Effector memory CD8-positive, alpha-beta T cell (primary cell): ENCODE data around the gene KCNMA1.

Experiments
- ATAC-seq: fragments of 150-1000 bp; cut with Tn5 transposase; replicated peaks from 2 replicates; pipeline ENCODE4 v1.10.0; 2021; ENCODE audit warnings: mild to moderate bottlenecking, moderate library complexity
- DNase-seq, 3 experiments: peaks; one replicate each; pipeline ENCODE4 v3.0.0; 2021
- H3K27ac Mint-ChIP-seq, 2 donors: one replicate each; pipeline ENCODE4 v1.8.0; 2022; ENCODE audit warnings: mild to moderate bottlenecking in 2 of 2, mixed read lengths in 2 of 2, moderate library complexity in 2 of 2
- H3K27me3 Mint-ChIP-seq, 2 donors: one replicate each; pipeline ENCODE4 v1.8.0; 2022; ENCODE audit warnings: mixed read lengths in 2 of 2
- H3K36me3 Mint-ChIP-seq: one replicate; pipeline ENCODE4 v1.8.0; 2022; ENCODE audit warnings: mild to moderate bottlenecking, moderate library complexity, mixed read lengths; ENCODE audit not compliant: insufficient read depth
- H3K4me1 Mint-ChIP-seq, 2 donors: one replicate each; pipeline ENCODE4 v1.8.0; 2022; ENCODE audit warnings: low read depth in 2 of 2, mixed read lengths in 2 of 2
- H3K4me3 Mint-ChIP-seq, 2 donors: one replicate each; pipeline ENCODE4 v1.8.0; 2022; ENCODE audit warnings: mild to moderate bottlenecking in 2 of 2, mixed read lengths in 2 of 2, moderate library complexity in 2 of 2
- H3K9me3 Mint-ChIP-seq, 2 donors: one replicate each; pipeline ENCODE4 v1.8.0; 2022; ENCODE audit warnings: mixed read lengths in 2 of 2

KCNMA1 gene

DNA sequence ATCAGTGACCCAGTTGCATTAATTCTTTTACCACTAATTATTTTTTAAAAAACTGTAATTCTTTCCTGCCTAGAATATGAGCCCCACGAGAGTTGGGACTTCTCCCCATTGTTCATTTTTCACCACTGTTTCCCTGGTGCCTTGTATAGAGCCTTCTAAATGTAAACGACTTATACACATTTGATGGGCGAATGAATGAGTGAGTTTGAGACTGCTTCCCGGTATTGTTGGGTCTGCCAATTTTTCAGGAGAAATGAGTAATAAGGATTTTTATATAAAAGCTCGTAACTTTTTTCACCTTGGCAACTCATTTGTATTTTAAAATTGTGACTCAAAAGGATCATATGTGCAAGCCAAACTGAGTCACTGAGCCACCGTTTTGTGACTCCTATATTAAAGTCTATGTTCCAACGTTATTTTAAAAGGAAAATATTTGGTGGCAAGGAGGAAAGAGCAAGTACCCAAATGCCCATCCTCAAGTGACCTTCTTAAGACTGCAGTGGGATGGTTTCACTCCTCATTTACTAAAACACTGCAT, 621.3 kb downstream of the KCNMA1 start:
- ATAC-seq (no peak), DNase-seq (no peak)
- Mint-ChIP-seq H3K4me3 (no peak overlapping the region), H3K27me3 (peaks cover 8 to 16% of the 10 kb centered on the region in 2 donors), H3K9me3 (no peaks in the 10 kb centered on the region), H3K27ac (no peak overlapping the region), H3K4me1 (no peaks in the 10 kb centered on the region), H3K36me3 (no peaks in the 10 kb centered on the region)

DNA sequence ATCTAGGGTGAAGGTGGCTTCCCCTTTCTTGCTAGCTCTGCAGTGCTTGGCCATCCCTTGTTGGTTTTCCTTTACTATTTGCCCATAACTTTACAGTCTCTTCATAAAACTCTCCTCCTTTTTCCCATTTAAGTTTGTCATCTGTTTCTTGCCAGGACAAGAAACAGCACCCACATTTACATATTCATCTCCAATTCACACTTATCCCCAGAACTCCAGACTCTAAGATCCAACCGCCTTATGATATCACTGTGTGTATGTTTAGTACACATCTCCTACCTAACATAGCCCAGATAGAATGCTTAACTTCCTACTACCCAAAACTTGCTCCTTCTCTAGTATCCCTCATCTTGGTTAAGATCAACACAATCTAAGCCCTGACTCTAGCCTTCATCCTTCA, 622.2 kb downstream of the KCNMA1 start:
- Mint-ChIP-seq H3K27ac (no peak overlapping the region), H3K4me3 (no peak overlapping the region), H3K4me1 (no peaks in the 10 kb centered on the region), H3K36me3 (no peaks in the 10 kb centered on the region), H3K9me3 (no peaks in the 10 kb centered on the region), H3K27me3 (peaks cover 8 to 16% of the 10 kb centered on the region in 2 donors)
- DNase-seq (no peak), ATAC-seq (no peak)

DNA sequence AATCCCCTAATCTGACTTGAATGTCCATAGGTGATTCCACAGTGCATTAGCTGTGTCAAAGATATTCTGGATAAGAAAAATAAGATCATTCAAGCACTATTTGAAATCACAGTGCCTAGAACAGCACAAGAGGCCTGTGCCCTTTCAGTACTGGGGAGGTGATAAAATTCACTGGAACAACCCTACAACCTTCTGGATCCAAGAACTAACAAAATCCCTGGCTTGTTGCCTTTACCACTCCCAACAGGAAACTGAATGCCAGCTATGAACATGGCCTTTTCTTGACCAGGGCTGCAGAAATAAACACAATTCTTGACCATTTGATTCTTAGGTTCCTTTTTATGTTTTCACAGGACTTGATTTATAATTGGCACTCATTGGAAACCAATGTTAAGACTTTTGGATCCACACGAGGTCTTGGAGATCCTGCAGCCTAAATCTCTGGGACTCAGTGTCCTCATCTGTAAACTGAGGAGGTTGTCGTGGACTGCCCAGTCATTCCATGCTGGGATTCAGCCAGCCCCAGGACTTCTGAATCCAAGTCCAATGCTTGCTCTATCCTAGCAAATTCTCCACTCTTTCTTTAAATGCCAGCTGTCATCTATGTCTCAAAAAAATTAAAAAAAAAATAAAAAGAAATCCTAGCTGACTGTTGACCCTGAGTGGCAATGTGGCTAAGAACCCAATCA, 624.7 kb downstream of the KCNMA1 start:
- Mint-ChIP-seq H3K9me3 (no peaks in the 10 kb centered on the region), H3K27me3 (peaks cover 8 to 16% of the 10 kb centered on the region in 2 donors), H3K36me3 (no peaks in the 10 kb centered on the region), H3K27ac (no peak overlapping the region), H3K4me3 (no peak overlapping the region), H3K4me1 (no peaks in the 10 kb centered on the region)
- no peak for DNase-seq
- ATAC-seq = no peak

DNA sequence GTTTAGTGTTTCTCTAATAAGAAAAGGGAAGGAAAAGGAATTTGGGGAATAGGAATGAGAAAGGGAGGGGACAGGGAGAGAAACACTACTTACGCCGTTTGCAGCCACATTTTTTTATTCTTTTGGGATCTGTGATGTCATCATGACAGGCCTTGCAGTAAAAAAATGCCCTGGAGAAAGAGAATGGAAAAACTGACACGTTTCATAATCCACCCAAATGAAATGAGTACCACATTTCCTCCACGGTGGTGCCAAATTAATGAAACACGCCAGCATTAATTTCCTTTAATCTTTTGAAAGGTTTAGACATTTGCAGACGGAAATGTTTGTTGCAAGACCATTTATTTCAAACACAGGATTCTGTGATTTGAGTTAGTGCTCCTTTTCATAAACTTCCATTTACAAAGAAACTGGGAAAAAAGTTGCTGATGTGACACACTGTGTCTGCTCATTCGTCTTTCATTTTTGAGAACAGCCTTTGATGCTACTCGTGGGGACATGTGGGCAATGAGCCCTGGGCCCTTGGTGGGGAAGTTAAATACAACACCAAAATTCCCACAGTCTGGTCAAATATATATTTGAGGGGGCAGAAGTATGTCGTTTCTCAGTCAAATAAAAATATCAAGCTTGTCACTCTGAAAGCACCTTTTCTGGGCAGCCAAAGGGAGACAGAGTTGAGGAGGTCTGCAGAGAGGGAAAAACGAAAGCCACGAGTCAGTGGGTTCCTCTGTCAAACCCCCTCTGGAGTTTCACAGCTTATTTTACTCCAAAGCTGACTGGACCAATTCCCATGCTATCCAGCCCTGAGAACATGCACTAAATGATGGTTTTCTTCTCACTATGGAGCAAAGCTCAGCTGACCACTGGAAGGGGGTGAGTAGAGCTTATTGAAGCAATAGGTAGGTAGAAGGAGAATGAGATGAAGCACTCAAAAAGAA, 625.5 kb downstream of the KCNMA1 start:
- DNase-seq (no peak), ATAC-seq (no peak)
- no peak overlapping the region for H3K4me3 Mint-ChIP-seq
- H3K27ac Mint-ChIP-seq = no peak overlapping the region
- peaks cover 8 to 16% of the 10 kb centered on the region in 2 donors for H3K27me3 Mint-ChIP-seq
- H3K4me1 Mint-ChIP-seq = no peaks in the 10 kb centered on the region
- H3K9me3 Mint-ChIP-seq = no peaks in the 10 kb centered on the region
- no peaks in the 10 kb centered on the region for H3K36me3 Mint-ChIP-seq

DNA sequence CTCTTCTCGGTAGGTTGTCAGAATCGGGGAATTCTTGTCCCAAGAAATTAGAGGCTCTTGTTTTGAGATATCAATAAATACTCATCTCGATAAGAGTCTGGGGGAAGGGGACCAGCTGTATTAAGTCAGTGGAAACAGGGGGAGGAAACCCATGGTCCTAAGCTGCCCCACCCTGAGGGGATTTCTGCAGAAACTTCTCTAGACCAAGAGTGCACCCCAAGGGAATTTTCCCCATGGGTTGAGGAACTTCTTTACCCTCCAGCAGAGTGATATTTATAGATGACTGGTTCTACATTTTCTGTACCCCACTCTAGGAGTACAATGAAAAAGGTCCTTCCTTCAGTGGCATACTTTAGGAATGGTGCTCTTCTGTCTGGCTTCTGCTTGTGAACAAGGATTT, 627.2 kb downstream of the KCNMA1 start:
- ATAC-seq (no peak), DNase-seq (no peak)
- Mint-ChIP-seq H3K9me3 (no peaks in the 10 kb centered on the region), H3K4me3 (no peak overlapping the region), H3K4me1 (no peaks in the 10 kb centered on the region), H3K27me3 (peaks cover 8% of the 10 kb centered on the region in 2 donors), H3K36me3 (no peaks in the 10 kb centered on the region), H3K27ac (no peak overlapping the region)

DNA sequence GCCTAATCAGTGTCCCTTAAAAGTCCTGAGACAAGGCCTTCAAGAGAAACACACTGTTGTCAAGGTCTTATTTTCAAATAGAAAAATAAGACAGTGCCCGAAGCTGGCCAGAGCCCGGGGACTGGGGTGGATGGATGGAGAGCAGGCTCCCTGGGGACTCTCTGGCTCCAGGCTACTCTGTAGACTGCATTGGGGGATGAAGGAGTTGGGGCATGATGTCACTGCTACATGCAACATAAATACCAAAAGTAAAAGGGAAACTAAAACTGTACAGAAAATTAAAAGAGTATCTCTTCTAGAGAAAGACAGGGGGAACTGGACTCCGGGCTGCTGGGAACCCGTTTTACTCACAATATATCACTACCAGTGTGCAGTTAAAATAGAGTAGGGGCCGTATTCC, 629.8 kb downstream of the KCNMA1 start:
- no peaks in the 10 kb centered on the region for H3K9me3 Mint-ChIP-seq
- DNase-seq = no peak
- H3K36me3 Mint-ChIP-seq = no peaks in the 10 kb centered on the region
- H3K4me3 Mint-ChIP-seq = no peak overlapping the region
- H3K27ac Mint-ChIP-seq = no peak overlapping the region
- no peaks in the 10 kb centered on the region for H3K4me1 Mint-ChIP-seq
- no peak for ATAC-seq
- no peaks in the 10 kb centered on the region for H3K27me3 Mint-ChIP-seq

DNA sequence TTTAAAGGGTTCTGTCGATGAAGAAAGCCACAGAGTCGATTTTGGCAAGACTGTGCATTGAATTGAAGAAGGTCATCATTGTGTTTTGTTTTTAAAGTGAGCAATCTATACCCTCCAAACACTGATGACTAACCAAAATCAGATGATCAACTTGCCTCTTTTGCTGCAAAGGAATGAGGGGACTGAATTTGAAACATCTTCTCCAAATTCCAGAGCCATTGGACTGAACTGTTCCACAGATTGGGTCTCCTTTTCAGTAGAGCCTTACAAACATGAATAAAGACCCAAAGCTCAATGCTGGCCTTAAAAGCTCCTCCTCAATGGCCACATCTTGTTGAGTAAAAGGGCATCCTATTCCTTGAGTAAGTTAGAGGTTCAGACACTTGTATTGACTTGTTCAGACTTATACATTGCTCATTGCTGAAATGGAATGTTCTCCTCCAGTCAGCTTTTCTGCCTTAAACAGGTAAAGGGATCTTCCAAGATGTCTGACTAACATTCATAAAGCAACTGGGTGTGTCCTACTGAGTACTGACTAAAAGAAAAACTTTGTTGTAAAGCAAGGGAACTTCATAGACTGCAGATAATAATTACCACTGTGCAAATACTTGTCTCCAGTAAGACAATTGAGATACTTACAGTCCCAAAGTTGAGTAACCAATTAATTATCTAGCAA, 630.6 kb downstream of the KCNMA1 start:
- H3K9me3 Mint-ChIP-seq = no peaks in the 10 kb centered on the region
- no peak overlapping the region for H3K4me3 Mint-ChIP-seq
- no peak for ATAC-seq
- H3K4me1 Mint-ChIP-seq = no peaks in the 10 kb centered on the region
- no peaks in the 10 kb centered on the region for H3K27me3 Mint-ChIP-seq
- no peaks in the 10 kb centered on the region for H3K36me3 Mint-ChIP-seq
- no peak overlapping the region for H3K27ac Mint-ChIP-seq
- no peak for DNase-seq

DNA sequence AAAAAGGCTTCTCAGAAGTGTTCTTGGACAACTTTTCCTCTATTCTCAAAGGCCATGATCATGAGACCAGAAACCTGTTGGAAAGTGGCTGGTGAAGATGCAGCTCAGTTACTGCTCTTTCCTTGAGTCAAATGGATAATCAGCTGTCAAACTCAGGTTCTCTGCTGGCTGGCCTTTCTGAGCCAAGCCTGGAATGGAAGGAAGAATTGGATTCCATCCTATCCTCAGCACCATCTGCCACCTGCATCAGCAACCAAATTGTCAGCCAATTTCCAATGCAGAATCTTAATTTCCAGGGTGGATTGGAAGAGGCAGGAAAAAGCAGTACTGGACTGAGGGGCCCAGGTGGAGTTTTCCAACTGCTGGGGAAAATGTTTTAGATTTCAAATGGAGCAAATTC, 631.7 kb downstream of the KCNMA1 start:
- peaks cover 4 to 7% of the 10 kb centered on the region in 2 donors for H3K27me3 Mint-ChIP-seq
- no peak overlapping the region for H3K4me3 Mint-ChIP-seq
- no peaks in the 10 kb centered on the region for H3K9me3 Mint-ChIP-seq
- no peaks in the 10 kb centered on the region for H3K36me3 Mint-ChIP-seq
- H3K27ac Mint-ChIP-seq = no peak overlapping the region
- DNase-seq (no peak), ATAC-seq (no peak)
- H3K4me1 Mint-ChIP-seq = no peaks in the 10 kb centered on the region

DNA sequence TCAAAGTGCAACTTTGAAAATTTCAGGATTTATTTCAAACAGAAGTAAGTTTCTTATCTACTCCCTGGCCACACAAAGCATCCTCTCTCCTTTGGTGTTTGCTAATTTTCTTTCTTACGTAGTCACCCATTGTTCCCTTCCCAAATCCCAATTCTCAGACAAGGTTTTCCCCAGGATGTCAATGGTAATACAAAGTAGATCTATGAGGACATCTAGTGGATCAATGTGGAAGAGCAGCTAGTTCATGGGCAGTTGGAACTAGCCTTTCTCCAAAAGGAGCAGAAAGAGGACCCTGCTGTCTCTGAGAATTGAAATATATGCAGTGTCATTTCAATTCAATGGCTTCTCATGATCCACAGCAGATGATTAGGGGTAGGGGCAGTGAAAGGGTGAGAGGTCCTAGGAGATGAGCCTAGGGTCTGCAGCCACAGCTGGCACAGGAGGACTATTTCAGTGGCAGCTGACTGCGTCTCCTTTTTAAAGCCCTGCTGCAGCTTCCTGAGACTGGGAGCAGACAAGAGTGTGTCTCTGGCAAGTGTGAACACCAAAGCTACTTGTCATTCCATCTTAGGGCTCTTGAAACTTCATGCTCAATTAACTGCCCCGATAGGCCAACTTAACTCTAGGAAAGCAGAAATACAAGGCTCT, 632.6 kb downstream of the KCNMA1 start:
- no peaks in the 10 kb centered on the region for H3K36me3 Mint-ChIP-seq
- DNase-seq (no peak), ATAC-seq (no peak)
- H3K4me1 Mint-ChIP-seq = no peaks in the 10 kb centered on the region
- H3K27me3 Mint-ChIP-seq = peaks cover 5 to 7% of the 10 kb centered on the region in 2 donors
- no peak overlapping the region for H3K27ac Mint-ChIP-seq
- no peak overlapping the region for H3K4me3 Mint-ChIP-seq
- no peaks in the 10 kb centered on the region for H3K9me3 Mint-ChIP-seq

DNA sequence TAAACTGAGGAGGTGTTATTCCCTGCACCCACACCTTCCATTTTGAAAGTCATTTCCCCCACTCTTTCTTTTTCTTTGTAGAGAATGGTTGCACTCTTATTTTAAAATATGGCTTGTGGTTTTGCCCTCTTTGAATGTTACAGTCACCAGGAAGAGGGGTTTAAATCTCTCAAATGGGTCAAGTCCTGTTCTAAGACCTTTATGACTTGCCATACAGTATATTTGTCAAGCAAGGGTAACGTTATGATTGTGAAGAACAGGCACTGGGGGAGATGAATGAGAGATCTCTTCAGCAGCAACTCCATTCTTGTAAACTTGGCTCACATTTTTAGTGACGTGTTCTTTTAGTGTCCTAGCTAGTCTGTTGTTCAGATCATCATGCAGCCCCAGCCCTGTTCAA, 634.7 kb downstream of the KCNMA1 start:
- H3K36me3 Mint-ChIP-seq = no peaks in the 10 kb centered on the region
- H3K27me3 Mint-ChIP-seq = peaks cover 5 to 25% of the 10 kb centered on the region in 2 donors

DNA sequence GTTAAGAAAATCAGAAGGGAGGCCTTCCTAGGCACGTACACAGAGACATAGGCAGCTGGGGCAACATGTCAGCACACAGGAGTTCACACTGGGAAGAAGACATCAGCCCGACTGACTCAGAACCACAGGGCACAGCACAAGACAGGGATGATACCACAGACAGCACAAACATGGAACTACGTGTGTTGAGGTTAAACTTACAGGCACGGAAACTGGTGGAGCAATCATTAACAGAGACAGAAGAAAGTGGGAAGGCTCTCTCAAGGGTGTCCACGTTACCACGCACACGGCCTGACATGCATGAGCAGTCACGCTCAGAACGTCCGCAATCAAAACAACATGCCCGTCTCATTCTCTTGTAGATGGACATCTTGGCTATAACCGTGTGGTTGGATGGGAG, 636.4 kb downstream of the KCNMA1 start:
- H3K4me1 Mint-ChIP-seq = no peaks in the 10 kb centered on the region
- no peaks in the 10 kb centered on the region for H3K9me3 Mint-ChIP-seq
- H3K36me3 Mint-ChIP-seq = no peaks in the 10 kb centered on the region
- peaks cover 5 to 25% of the 10 kb centered on the region in 2 donors for H3K27me3 Mint-ChIP-seq
- DNase-seq (no peak), ATAC-seq (no peak)
- H3K27ac Mint-ChIP-seq = no peak overlapping the region
- no peak overlapping the region for H3K4me3 Mint-ChIP-seq

More for the DNA sequence above, 634.7 kb downstream of the KCNMA1 start:
- no peak for ATAC-seq
- no peak for DNase-seq
- Mint-ChIP-seq H3K9me3 (no peaks in the 10 kb centered on the region), H3K27ac (no peak overlapping the region), H3K4me1 (no peaks in the 10 kb centered on the region), H3K4me3 (no peak overlapping the region)

DNA sequence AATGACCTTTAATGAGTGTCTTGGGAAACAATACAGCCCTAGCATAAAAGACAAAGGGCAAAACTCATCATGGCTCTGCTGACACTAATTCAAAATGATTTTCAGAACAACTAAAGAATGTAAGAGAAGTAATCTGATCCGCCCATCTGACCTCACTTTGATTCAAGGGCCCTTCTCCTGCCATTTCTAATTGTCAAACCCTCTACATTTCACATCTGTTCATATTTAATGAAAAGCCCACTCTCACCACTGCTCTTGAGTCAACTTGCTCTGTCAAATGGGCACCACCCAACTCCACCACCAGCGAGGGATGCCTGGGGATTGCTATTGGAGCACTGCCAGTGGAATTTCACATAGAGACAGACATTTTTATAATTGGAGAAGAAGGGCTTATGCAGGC, 639.2 kb downstream of the KCNMA1 start:
- Mint-ChIP-seq H3K27ac (no peak overlapping the region), H3K9me3 (no peaks in the 10 kb centered on the region), H3K4me3 (no peak overlapping the region), H3K4me1 (no peaks in the 10 kb centered on the region), H3K27me3 (peaks cover 5 to 29% of the 10 kb centered on the region in 2 donors), H3K36me3 (no peaks in the 10 kb centered on the region)
- ATAC-seq (no peak), DNase-seq (no peak)

DNA sequence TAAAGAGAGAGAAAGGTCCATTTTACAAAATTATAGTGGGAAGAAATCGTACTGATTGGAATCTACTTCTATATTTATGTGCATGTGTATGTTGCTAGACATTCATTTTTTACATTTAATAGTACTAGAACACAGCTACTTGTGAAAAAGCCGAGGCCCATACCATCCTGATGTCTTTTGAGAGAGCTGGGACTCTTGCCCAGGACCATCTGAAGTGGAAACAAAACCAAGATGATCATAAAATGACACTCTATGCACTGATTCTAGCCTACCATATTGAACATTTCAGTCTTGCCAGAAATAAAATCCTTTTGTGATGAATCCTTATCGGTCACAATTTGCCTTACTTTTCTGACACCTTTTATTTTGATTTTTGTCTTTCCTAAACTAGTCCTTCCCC, 640.0 kb downstream of the KCNMA1 start:
- no peak overlapping the region for H3K27ac Mint-ChIP-seq
- DNase-seq (no peak), ATAC-seq (no peak)
- H3K4me3 Mint-ChIP-seq = no peak overlapping the region
- no peaks in the 10 kb centered on the region for H3K4me1 Mint-ChIP-seq
- H3K27me3 Mint-ChIP-seq = peaks cover 5 to 37% of the 10 kb centered on the region in 2 donors
- H3K36me3 Mint-ChIP-seq = peaks cover 3% of the 10 kb centered on the region
- no peaks in the 10 kb centered on the region for H3K9me3 Mint-ChIP-seq
